SU-DHL-6 (cell line): Measurements from ENCODE around the gene THBS2.
"Not testable (repeated sequence)": the region's sequence is repeated elsewhere in the genome, so short reads cannot be mapped to it uniquely, and the experiment has no call there.

ENCODE experiments used
- H2AFZ ChIP-seq: fragments of 200-600 bp; sonication (generic); 2 replicates; pipeline ENCODE4 v1.6.1; 2014; ENCODE audit warnings: low read depth, mild to moderate bottlenecking, moderate library complexity, mixed read lengths, antibody characterized with exemption, low read length; ENCODE audit not compliant: severe bottlenecking
- H3F3A ChIP-seq: fragments of 200-600 bp; shearing (Covaris generic); 2 replicates; pipeline ENCODE4 v1.6.0; 2016; ENCODE audit warnings: antibody characterized with exemption, mild to moderate bottlenecking; ENCODE audit not compliant: insufficient read depth
- H3K27ac ChIP-seq: fragments of 200-600 bp; sonication (generic); 2 replicates; pipeline ENCODE4 v1.5.1; 2016; ENCODE audit warnings: low read depth, mild to moderate bottlenecking, low read length, moderate library complexity, mixed read lengths
- H3K27me3 ChIP-seq: fragments of 200-600 bp; sonication (generic), shearing (Covaris generic); 2 replicates; pipeline ENCODE4 v1.6.0; 2014; ENCODE audit warnings: mild to moderate bottlenecking, low read length
- H3K36me3 ChIP-seq: fragments of 200-600 bp; sonication (generic); 2 replicates; pipeline ENCODE4 v1.6.1; 2014; ENCODE audit warnings: mild to moderate bottlenecking, low read length, mixed read lengths
- H3K4me2 ChIP-seq: fragments of 300-600, 200-600 bp; shearing (Covaris generic), sonication (generic); 2 replicates; pipeline ENCODE4 v1.6.0; 2014; ENCODE audit warnings: low read length, low read depth, mild to moderate bottlenecking; ENCODE audit not compliant: poor library complexity, severe bottlenecking
- H3K4me3 ChIP-seq: fragments of 200-600 bp; sonication (generic); 2 replicates; pipeline ENCODE4 v1.5.1; 2014; ENCODE audit warnings: antibody characterized with exemption, low read length, mild to moderate bottlenecking, mixed read lengths; ENCODE audit not compliant: insufficient read depth, poor library complexity, severe bottlenecking
- H3K79me2 ChIP-seq: fragments of 200-600 bp; sonication (generic); 2 replicates; pipeline ENCODE4 v1.6.1; 2014; ENCODE audit warnings: mild to moderate bottlenecking, low read length, moderate library complexity; ENCODE audit not compliant: insufficient read depth
- H3K9ac ChIP-seq: fragments of 200-600 bp; sonication (generic); 2 replicates; pipeline ENCODE4 v1.7.0; 2014; ENCODE audit warnings: mild to moderate bottlenecking, low read length
- H3K9me2 ChIP-seq: fragments of 200-600 bp; sonication (generic); replicated peaks from 2 replicates; pipeline ENCODE4 v1.6.1; 2014; ENCODE audit warnings: low read length; ENCODE audit not compliant: insufficient read depth
- H3K9me3 ChIP-seq: fragments of 200-600 bp; sonication (generic); 2 replicates; pipeline ENCODE4 v1.6.1; 2014; ENCODE audit warnings: low read length, mixed read lengths; ENCODE audit not compliant: insufficient read depth
- H4K20me1 ChIP-seq: fragments of 200-600 bp; sonication (generic); 2 replicates; pipeline ENCODE4 v1.6.1; 2014; ENCODE audit warnings: low read depth, mild to moderate bottlenecking, antibody characterized with exemption, low read length, moderate library complexity, mixed read lengths
- EZH2phosphoT487 ChIP-seq: fragments of 200-600 bp; sonication (generic), shearing (Covaris generic); conservative IDR thresholded peaks from 2 replicates; pipeline ENCODE4 v1.6.1; 2018; ENCODE audit warnings: mild to moderate bottlenecking, antibody characterized with exemption, low read length, moderate library complexity, mixed read lengths
- TF ChIP-seq, protein P1 (sequence below): fragments of 200-600 bp; sonication (generic); IDR thresholded peaks from one replicate; pipeline ENCODE4 v1.5.1; 2017; ENCODE audit warnings: antibody characterized with exemption, mild to moderate bottlenecking, low read length, moderate library complexity; ENCODE audit not compliant: insufficient read depth, poor library complexity, severe bottlenecking

The THBS2 gene

DNA sequence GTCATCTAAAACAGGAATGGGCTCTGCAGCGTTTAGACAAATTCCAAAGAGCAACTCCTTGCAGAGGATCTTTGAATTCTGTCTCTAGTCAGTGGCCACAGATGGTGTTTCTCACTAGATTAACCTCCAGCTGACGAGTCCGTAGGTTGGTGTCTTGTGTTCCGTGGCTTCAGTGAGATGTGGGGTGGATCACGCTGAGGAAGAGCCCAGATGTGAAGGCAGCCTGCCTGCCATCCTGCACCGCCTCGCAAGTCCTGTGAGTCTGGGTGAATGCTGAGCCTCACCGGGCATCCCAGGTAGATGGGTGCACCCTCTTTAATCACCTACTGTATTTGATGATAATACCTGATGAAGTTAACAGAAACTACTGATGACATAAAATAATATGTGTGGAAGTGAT, 70.4 kb downstream of the THBS2 start:
- H2AFZ ChIP-seq, result no peak overlapping the region
- no peaks in the 10 kb centered on the region for H3F3A ChIP-seq
- TF ChIP-seq, protein P1, sequence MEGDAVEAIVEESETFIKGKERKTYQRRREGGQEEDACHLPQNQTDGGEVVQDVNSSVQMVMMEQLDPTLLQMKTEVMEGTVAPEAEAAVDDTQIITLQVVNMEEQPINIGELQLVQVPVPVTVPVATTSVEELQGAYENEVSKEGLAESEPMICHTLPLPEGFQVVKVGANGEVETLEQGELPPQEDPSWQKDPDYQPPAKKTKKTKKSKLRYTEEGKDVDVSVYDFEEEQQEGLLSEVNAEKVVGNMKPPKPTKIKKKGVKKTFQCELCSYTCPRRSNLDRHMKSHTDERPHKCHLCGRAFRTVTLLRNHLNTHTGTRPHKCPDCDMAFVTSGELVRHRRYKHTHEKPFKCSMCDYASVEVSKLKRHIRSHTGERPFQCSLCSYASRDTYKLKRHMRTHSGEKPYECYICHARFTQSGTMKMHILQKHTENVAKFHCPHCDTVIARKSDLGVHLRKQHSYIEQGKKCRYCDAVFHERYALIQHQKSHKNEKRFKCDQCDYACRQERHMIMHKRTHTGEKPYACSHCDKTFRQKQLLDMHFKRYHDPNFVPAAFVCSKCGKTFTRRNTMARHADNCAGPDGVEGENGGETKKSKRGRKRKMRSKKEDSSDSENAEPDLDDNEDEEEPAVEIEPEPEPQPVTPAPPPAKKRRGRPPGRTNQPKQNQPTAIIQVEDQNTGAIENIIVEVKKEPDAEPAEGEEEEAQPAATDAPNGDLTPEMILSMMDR, result no peak
- no peak for TF ChIP-seq EZH2phosphoT487
- H3K4me2 ChIP-seq, result no peak overlapping the region
- no peaks in the 10 kb centered on the region; the same call in 1 of the 2 replicates for H3K9me3 ChIP-seq
- H3K27ac ChIP-seq, result no peak overlapping the region
- no peak overlapping the region for H3K9ac ChIP-seq
- H3K27me3 ChIP-seq, result no peaks in the 10 kb centered on the region
- H3K4me3 ChIP-seq, result no peak overlapping the region
- no peaks in the 10 kb centered on the region for H3K79me2 ChIP-seq
- no peaks in the 10 kb centered on the region for H4K20me1 ChIP-seq
- no peaks in the 10 kb centered on the region for H3K9me2 ChIP-seq
- H3K36me3 ChIP-seq, result no peaks in the 10 kb centered on the region

DNA sequence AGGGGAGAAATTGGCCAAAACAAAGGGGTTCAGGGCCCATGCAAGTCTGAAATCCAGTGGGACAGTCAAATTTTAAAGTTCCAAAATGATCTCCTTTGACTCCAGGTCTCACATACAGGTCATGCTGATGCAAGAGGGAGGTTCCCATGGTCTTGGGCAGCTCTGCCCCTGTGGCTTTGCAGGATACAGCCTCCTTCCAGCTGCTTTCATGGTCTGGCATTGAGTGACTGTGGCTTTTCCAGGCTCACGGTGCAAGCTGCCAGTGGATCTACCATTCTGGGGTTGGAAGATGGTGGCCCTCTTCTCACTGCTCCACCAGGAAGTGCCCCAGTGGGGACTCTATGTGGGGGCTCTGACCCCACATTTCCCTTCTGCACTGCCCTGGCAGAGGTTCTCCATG, 73.8 kb downstream of the THBS2 start:
- H3K9me2 ChIP-seq, H4K20me1 ChIP-seq, H3K4me2 ChIP-seq, H3K9ac ChIP-seq, H3K79me2 ChIP-seq, H3K27ac ChIP-seq, H3K27me3 ChIP-seq, H3K36me3 ChIP-seq, H3K9me3 ChIP-seq, H2AFZ ChIP-seq, H3F3A ChIP-seq, H3K4me3 ChIP-seq: not testable (repeated sequence)

DNA sequence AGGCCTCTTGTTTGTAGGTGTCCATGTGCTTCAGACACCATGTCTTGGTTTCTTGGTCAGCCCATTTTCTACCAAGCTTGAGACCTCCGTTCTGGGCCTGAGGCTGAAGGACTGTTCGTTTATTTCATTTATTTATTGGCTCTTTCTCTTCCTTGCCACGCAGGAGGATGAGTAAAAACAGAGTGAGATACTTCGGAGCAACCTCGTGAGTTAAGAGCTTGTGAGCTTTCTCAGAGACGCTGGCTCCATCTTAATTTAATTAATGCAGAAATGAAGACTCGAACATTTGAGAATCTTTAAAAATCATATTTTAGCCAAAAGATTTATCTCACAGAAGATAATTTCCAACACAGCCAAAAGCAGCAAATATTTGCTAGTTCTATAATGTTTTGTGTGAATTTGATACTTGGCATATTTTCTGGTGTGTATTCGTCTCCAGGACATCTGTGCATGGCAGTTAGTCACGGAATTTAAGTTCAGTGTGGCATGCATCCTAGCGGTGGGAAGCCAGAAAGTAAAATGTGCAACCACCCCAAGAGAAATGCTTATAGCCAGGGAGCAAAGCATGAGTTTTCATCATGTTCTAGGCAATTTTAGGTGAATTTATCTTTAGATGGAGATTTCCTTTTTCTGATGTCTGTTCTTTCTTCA, 76.0 kb downstream of the THBS2 start:
- Histone ChIP-seq H3K4me2 (no peak overlapping the region), H3K9me2 (no peaks in the 10 kb centered on the region), H3K9ac (no peak overlapping the region), H3F3A (no peaks in the 10 kb centered on the region), H4K20me1 (no peaks in the 10 kb centered on the region), H3K27ac (no peak overlapping the region), H3K36me3 (no peaks in the 10 kb centered on the region), H2AFZ (no peak overlapping the region), H3K79me2 (no peaks in the 10 kb centered on the region), H3K4me3 (no peak overlapping the region), H3K9me3 (no peaks in the 10 kb centered on the region; the same call in 1 of the 2 replicates), H3K27me3 (no peaks in the 10 kb centered on the region)
- TF ChIP-seq, protein P1, result no peak
- no peak for TF ChIP-seq EZH2phosphoT487

DNA sequence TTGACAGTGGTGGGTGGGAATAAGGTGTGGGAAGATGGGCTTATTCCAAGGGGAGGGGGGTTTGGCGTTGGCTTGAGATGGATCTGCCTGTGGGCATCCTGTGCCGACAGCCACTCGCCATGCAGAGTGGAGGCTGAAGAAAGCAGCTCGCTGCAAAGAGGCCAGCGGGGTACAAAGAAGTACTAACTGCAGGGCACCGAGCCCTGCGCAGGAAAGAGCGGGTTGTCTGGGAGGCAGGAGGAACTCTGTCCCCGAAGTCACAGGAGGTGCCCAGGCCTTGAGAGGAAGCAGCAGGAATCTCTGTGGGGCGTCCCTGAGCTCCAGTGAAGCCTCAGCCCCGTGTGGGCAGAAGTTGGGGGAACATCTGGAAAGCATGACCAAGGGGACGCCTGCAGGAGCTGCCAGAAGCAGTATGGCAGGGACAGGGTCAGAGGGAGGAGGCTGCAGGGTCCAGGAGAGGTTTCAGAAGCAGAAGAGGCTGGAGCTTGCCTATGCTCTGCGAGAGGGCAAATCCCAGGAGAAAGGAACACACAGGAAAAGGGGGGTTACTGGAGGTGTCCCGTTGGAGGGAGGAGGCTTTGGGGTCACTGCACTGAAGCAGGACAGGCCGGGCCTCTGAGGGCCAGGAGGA, 77.2 kb downstream of the THBS2 start:
- H2AFZ ChIP-seq, result no peak overlapping the region
- H3K4me2 ChIP-seq, result no peak overlapping the region
- H3F3A ChIP-seq, result no peaks in the 10 kb centered on the region
- no peaks in the 10 kb centered on the region for H4K20me1 ChIP-seq
- H3K9me3 ChIP-seq, result no peaks in the 10 kb centered on the region; the same call in 1 of the 2 replicates
- H3K9ac ChIP-seq, result no peak overlapping the region
- H3K27ac ChIP-seq, result no peak overlapping the region
- H3K36me3 ChIP-seq, result no peaks in the 10 kb centered on the region
- H3K9me2 ChIP-seq, result no peaks in the 10 kb centered on the region
- TF ChIP-seq, protein P1, result no peak
- no peak for TF ChIP-seq EZH2phosphoT487
- no peaks in the 10 kb centered on the region for H3K27me3 ChIP-seq
- H3K79me2 ChIP-seq, result no peaks in the 10 kb centered on the region
- no peak overlapping the region for H3K4me3 ChIP-seq
